NCI-H1436 (cell line): ENCODE data around the gene CCDC138.

Experiments
- DNase-seq: peaks from one replicate; lab custom pipeline; 2025; lab: John Stamatoyannopoulos, UW

Gene CCDC138

DNA sequence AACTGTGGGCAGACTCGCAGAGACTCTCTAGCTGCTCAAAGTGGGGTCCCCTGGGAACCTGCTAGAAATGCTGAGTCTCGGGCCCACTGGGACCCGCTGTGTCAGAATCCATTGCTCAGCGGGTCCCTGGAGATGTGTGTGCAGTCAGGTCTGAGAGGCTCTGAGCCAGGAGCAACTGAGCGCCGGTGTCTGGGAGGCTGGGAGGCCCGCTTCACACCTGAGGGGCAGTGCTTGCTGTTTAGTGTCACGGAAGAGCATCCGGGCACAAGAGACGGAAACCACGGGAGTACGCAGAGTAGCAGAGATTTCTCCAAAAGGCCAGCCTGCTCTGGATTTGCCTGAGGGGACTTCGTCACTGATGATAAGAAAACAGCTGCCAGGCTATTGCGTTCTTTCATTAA lies 132.4 kb downstream of the CCDC138 start:
- no peak for DNase-seq

DNA sequence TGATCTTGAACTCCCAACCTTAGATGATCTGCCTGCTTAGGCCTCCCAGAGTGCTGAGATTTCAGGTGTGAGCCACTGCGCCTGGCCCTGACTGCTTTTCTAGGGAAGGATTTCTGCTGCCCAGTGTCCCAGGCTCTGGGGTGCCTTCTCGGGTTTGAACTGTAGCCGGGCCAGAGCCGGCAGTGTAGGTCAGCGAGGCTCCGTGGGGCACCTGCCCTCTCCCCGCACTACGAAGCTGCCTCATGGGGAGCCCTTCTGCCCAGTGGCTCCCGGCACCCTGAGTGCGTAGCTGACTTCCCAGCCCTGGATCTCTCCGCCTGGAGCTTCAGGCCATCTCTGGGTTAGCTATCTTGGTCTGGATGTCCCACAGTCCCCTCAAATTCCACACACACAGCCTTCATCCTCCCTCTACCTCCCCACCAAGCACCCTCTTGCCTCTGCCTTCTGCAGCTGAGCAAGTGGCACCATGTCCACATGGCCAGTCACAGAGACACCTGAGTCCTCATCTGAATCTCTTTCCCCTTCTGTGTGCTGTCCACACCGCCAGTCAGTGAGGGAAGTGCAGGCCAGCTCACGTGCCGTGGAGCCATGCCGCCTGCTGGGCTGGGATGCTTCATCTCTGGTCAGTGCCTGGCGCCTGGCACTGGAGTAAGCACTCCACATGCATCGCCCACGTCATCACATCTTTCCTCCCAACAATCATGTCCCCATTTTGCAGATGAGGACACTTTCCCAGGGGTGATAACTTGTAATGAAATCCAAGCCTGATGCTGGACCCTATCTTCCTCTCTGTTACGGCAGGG lies 133.2 kb downstream of the CCDC138 start:
- no peak for DNase-seq

DNA sequence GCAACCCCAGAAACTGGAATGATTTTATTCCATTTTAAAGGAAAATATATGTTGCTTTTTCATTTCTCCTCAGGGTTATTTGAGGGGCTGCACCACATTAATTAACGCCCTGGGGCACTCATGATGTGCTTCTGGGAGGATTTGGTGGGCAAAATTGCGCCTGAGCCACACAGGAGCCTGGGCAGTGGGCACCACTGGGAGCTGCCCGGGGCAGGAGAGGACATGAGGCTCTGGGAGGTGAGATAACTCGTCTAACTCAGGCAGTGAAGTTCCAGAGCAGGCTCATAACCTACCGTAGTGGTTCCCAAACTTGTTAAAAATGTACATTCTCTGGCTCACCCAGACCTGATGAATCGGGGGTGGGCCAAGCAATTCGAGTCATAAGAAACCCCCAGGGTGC lies 134.1 kb downstream of the CCDC138 start:
- no peak for DNase-seq

DNA sequence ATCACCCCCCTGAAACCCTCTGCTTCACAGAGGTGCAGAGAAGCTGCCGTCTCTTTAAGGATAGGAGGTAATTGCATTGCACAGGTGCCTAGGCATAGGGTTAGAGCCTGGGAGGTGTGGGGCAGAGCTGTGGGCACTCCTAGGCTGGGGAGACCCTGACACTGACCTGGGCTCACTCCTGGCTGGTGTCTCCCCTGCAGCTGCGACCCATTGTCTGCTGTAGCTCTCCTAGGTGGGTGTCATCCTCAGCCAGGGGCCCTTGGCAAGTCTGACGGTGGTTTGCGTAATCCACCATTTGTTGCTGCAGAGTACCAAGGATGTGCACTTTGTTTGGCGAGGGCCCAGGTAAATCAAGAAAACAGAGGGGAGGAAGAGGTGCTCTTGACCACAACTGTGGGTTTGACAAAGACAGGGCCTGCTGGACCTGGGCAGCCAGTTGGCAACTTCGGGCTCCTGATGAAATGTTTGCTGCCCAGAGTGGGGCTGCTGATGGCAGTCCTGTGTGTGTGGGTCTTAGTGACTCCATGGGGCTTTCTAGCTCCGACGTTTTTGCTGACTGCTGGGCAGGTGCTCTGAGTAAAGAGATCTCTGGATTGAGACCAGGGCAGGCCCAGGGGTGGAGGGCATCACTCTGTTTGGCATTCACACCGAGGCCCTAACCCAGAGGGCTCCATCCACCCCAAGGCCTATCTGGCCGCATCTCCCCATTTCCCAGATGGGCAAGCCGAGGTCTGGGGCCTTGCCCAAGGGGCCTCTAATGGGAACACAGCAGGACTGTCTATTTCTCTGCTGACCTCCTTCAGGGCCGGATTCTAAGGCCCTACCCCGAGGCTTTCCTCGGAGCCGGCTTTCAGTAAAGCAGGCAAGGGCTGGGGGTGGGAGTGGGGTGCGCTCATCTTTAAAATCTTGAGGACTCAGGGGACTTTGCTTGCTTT lies 134.8 kb downstream of the CCDC138 start:
- DNase-seq, result no peak

DNA sequence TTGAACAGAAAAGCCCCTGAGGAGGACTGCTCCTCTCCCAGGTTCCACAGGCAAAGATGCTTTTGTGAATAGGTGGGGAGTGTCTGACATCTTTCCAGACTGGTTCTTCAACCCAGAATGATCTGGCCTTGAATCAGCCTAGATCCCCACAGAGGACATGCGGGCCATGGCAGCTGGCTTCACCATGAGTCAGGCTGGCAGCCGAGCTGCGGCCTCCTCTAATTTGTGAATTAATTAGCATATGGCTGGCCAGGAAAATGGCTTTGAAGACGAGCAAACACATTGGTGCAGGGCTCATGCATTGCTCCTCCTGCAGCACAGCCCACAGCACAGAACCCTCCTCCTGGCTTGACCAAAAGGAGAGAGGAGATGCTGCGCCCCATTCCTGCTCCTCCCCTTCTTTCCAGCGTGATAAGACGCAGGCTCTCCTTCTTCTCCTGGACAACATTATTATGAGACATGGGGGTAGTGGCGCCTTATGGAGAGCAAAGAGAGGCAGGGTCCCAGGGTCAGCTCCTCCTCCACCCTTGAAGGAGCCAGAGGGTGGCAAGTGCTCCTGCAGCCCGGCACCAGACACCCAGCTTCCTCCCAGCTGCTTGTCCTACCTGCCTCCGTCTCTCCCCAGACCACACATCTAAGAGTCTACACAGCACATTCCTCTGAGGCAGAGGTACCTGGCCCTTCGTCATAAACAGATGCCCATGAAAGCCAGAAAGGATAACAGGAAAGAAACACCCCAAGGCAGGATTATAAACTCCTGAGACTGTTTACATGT lies 135.8 kb downstream of the CCDC138 start:
- DNase-seq, result no peak

DNA sequence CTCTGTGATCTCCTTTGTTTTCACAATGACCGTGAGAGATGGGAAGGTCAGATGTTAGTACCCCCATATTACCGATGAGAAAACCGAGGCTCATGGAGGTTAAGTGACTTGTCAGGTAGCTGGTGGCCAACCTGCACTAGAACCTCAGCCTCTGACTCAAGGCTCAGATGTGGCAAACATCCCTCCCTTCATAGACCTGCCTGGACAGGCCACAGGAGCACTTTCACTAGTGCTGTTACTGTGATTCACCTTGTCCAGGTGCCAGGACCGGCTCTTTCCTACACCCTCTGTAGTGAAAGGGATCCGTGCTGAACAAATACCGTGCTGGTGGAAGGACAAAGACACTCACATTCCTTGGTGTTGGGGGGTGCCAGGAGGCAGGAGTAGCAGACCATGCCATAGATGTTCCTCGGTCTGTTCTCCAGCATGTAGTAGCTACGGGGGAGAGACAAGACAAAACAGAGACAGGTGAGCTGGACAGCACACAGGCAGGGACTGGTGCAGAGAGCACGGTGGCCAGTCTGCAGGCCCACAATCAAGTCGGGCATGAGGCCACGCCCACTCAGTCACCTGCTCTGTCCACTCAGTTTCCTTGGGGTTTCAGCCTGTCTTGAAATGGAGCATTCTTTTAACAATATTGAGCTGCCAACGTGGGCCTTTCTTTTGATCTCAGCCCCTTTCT lies 136.6 kb downstream of the CCDC138 start:
- DNase-seq, result no peak

DNA sequence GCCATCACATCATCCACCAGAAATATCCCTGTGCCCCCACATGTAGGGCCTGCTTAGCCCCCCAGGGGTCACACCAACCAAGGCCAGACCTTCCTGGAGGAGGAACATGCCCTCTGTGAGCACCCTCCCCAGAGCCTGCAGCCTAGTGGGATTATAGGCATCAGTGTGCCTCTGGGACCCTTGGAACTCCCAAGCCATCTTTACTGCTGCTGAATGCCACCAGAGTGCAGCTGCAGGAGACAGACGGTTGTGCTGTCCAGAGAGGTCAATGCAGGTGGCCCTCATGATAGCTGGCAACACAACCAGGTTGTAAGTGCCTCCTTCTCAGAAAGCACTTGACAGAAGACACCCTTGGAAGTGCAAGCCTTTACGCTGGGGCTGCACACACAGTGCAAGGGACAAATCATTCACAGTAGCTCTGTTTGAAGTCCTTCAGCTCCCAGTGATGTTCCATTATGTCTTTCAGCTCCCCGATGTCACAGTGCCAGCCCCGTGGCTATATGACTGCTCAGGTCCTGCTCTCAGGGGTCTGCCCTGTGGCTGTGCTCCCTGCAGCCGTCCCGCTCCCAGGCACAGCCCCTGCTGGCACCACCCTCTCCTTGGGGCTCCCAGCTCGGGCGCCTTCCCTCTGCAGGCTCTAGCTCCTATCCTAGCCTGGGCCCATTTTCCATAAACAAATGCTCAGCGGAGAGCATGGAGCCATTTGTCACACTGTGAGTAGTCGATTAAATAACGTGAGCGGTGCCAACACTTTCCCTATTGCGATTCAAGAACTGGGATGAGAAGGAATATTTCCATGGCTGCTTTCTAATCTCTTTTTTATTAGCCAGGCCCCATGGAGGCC lies 137.4 kb downstream of the CCDC138 start:
- DNase-seq, result no peak

DNA sequence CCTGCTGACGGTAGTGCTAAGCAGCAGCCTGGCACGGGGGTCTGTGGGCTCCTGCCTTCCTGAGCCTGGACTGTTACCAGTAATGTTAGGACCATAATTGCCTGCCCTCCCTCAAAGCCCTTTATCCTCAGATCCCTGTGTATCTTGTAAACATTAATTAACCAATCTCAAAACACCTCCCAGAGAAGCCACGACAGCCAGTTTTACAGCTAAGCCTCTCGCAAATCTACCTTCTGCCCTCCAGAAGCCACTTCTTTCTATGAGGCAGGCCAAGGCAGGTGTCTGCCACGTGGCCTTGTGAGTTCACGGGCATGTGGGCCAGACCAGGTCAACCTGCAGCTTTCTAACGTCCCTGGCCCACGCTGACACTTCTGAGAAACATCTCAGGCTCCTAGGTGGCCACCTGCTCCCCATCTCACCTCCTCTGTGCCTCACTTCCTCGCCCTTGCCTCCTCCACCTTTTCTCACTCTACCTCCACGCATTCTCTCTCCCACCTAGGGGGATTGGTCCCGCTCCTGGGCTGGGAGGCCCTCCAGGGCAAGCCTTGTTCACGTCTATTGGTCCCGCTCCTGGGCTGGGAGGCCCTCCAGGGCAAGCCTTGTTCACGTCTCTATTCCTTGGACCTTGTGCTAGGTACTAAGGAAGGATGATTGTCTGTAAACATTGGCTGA lies 138.1 kb downstream of the CCDC138 start:
- no peak for DNase-seq

DNA sequence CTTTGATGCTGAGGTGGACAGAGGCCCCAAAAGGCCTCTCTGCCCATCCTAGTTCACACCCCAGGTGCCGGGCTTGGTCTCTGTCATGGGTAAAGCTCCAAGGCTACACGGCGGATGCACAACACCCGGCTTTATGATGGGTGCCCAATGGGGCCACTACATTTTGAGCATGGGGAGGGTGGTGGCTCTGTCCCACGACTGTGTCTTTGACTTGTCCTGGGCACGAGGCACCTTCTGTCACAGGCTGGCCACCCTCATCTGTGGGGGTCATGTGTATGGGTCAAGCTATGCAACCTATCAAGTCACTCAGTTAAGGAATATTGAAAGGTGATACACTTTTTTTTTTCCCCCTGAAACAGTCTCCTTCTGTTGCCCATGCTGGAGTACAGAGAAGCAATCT lies 138.7 kb downstream of the CCDC138 start:
- DNase-seq, result no peak

DNA sequence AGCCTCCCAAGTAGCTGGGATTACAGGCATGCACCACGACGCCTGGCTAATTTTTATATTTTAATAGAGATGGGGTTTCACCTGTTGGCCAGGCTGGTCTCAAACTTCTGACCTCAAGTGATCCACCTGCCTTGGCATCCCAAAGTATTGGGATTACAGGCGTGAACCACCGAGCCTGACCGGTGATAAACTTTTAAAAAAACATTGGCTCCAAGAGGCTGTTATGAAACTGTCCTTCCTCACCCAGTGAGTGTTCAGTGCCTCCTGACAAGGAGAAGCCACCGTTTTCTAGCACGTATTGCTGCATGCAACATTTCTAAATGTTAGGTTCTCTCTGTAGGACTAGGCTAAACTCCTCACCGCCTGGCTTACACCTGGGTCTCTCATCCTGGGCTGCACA lies 139.2 kb downstream of the CCDC138 start:
- DNase-seq, result no peak
